Fibroblast of pulmonary artery (primary cell): ENCODE measurements around the gene IFITM1.

Source experiments
- DNase-seq: peaks from one replicate; pipeline ENCODE4 v3.0.0-alpha.2; 2010; ENCODE audit warnings: low read depth
- H3K4me3 ChIP-seq: replicated peaks from 2 replicates; pipeline ENCODE4 v1.5.1; 2011; ENCODE audit warnings: low read depth, mild to moderate bottlenecking, control low read depth, low read length, moderate library complexity
- TF ChIP-seq, protein P1 (sequence below): IDR thresholded peaks from 2 replicates; pipeline ENCODE4 v1.5.1; 2011; ENCODE audit warnings: mild to moderate bottlenecking, control low read depth, low read length, inconsistent platforms; ENCODE audit errors: missing control alignments

The IFITM1 gene

DNA sequence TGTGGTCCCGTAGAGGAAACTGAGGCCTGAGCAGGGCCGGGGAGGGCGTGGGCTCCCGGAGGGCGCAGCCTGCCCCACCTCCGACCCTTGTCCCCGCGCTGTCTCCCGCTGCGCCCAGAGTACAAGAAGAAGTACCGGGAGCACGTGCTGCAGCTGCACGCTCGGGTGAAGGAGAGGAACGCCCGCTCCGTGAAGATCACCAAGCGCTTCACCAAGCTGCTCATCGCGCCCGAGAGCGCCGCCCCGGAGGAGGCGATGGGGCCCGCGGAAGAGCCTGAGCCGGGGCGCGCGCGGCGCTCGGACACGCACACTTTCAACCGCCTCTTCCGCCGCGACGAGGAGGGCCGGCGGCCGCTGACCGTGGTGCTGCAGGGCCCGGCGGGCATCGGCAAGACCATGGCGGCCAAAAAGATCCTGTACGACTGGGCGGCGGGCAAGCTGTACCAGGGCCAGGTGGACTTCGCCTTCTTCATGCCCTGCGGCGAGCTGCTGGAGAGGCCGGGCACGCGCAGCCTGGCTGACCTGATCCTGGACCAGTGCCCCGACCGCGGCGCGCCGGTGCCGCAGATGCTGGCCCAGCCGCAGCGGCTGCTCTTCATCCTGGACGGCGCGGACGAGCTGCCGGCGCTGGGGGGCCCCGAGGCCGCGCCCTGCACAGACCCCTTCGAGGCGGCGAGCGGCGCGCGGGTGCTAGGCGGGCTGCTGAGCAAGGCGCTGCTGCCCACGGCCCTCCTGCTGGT is 33.7 kb upstream of the IFITM1 start:
- H3K4me3 ChIP-seq = no peak overlapping the region
- peak; percentile 35 for DNase-seq

DNA sequence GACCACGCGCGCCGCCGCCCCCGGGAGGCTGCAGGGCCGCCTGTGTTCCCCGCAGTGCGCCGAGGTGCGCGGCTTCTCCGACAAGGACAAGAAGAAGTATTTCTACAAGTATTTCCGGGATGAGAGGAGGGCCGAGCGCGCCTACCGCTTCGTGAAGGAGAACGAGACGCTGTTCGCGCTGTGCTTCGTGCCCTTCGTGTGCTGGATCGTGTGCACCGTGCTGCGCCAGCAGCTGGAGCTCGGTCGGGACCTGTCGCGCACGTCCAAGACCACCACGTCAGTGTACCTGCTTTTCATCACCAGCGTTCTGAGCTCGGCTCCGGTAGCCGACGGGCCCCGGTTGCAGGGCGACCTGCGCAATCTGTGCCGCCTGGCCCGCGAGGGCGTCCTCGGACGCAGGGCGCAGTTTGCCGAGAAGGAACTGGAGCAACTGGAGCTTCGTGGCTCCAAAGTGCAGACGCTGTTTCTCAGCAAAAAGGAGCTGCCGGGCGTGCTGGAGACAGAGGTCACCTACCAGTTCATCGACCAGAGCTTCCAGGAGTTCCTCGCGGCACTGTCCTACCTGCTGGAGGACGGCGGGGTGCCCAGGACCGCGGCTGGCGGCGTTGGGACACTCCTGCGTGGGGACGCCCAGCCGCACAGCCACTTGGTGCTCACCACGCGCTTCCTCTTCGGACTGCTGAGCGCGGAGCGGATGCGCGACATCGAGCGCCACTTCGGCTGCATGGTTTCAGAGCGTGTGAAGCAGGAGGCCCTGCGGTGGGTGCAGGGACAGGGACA is 32.9 kb upstream of the IFITM1 start:
- no peak for DNase-seq
- TF ChIP-seq, protein P1, sequence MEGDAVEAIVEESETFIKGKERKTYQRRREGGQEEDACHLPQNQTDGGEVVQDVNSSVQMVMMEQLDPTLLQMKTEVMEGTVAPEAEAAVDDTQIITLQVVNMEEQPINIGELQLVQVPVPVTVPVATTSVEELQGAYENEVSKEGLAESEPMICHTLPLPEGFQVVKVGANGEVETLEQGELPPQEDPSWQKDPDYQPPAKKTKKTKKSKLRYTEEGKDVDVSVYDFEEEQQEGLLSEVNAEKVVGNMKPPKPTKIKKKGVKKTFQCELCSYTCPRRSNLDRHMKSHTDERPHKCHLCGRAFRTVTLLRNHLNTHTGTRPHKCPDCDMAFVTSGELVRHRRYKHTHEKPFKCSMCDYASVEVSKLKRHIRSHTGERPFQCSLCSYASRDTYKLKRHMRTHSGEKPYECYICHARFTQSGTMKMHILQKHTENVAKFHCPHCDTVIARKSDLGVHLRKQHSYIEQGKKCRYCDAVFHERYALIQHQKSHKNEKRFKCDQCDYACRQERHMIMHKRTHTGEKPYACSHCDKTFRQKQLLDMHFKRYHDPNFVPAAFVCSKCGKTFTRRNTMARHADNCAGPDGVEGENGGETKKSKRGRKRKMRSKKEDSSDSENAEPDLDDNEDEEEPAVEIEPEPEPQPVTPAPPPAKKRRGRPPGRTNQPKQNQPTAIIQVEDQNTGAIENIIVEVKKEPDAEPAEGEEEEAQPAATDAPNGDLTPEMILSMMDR = no peak
- H3K4me3 ChIP-seq = no peak overlapping the region

More for the DNA sequence above, 33.7 kb upstream of the IFITM1 start:
- TF ChIP-seq, protein P1 = no peak

DNA sequence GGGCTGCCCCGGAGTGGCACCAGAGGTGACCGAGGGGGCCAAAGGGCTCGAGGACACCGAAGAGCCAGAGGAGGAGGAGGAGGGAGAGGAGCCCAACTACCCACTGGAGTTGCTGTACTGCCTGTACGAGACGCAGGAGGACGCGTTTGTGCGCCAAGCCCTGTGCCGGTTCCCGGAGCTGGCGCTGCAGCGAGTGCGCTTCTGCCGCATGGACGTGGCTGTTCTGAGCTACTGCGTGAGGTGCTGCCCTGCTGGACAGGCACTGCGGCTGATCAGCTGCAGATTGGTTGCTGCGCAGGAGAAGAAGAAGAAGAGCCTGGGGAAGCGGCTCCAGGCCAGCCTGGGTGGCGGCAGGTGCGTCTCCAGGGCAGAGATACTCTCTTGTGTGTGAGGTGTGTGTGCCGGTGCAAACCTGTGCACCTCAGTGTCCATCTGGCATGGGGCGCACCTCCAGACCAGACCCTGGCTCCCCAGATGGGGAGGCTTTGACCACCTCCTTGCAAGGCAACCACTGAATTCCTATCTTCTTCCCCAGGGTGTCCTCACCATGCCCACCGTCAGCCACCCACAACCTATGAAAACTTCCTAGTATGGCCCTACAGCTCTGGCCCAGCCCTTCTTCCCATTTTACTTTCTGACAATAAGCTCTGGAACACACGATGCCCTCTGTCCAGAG is 32.2 kb upstream of the IFITM1 start:
- no peak for DNase-seq
- no peak overlapping the region for H3K4me3 ChIP-seq
- TF ChIP-seq, protein P1 = no peak

DNA sequence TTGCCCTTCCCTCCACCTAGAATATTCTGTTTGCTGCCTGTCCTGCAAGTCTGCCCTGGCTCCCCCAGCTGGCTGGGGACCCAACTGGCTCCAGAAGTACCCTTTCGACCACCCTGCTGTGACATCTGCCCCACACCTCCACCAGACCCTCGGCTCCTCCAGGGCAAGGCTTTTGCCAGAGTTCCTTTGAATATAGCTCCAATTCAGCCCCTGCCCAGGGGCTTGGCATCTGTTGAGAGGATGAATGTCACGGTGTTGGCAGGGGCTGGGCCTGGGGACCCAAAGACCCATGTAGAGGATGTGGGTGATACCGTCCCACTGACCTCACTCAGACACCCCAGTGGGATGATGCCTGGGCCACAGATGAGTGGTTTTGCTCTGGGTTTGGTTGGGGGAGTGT is 31.7 kb upstream of the IFITM1 start:
- DNase-seq = no peak
- no peak overlapping the region for H3K4me3 ChIP-seq
- TF ChIP-seq, protein P1 = no peak

DNA sequence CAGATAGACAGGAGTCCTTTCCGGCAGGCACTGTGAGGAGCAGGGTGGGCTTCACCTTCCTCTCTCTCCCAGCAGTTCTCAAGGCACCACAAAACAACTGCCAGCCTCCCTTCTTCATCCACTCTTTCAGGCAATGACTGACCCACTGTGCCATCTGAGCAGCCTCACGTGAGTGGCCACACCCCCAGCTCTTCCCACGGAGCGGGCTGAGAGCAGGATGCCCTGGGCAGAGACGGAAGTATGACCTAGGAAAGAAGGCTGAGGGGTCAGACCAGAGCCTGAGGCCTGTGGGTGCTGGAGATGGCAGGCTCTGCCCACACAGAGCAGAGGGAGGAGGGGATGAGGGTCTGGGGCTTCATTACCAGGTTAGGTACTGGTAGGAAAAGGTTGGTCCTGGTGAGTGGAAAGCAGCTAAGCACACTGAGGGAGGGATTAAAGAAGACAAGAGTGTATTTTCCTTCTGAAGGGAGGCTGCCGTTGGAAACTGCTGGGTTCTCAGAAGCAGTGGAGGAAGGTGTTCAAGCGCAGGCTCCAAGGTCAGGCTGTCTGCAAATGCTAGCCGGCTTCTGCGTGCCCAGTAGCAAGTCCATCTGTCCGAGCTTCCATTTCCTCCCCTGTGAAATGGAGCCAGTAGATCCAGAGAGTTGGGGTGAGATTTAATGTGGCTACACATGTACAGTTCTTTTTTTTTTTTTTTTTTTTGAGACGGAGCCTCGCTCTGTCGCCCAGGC is 31.0 kb upstream of the IFITM1 start:
- TF ChIP-seq, protein P1 = no peak
- no peak for DNase-seq
- H3K4me3 ChIP-seq = no peak overlapping the region

DNA sequence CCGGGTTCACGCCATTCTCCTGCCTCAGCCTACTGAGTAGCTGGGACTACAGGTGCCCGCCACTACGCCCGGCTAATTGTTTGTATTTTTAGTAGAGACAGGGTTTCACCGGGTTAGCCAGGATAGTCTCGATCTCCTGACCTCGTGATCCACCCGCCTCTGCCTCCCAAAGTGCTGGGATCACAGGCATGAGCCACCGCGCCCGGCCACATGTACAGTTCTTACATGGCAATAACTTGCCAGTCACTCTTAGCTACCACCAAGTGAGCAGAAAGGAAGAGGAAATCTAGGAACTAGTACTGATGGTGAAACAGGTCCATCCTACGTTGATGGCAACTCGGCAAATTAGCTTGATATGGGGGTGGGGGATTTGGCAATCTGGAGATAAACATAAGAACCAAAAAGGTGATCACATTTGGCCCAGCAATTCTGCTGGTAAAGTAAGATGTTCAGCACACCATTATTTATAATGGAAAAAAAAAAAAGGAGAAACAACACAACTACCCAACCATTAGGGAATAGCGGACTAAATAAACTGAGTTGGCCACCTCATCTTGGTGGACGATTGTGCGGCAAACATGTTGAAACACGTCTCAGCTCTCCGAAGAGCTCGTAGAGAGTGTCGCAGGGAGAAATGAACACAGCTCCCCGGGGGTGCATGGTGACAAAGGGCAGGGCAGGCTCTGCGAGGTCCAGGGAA is 30.3 kb upstream of the IFITM1 start:
- no peak overlapping the region for H3K4me3 ChIP-seq
- TF ChIP-seq, protein P1 = no peak
- DNase-seq = no peak
